Stimulated activated CD8-positive, alpha-beta memory T cell treated with anti-CD3 and anti-CD28 coated beads, Interleukin-4, amount 100 ng/mL, for 48 hours (primary cell): ENCODE measurements around the gene RPA3.
A peak's percentile ranks its signal among the peaks of the same experiment; 100 is the strongest.
"Not testable (repeated sequence)": the region's sequence is repeated elsewhere in the genome, so short reads cannot be mapped to it uniquely, and the experiment has no call there.

Experiments used
- DNase-seq: peaks from one replicate; pipeline ENCODE4 v3.0.0-alpha.2; 2020

Gene RPA3

GRCh38 chr7:7688310-7688709 lies 30.1 kb downstream of the RPA3 start:
- no peak for DNase-seq

- no peak for DNase-seq
Measured at GRCh38 chr7:7687800-7688199, 30.6 kb downstream of the RPA3 start.

GRCh38 chr7:7686811-7687508 lies 31.4 kb downstream of the RPA3 start:
- DNase-seq, result no peak

GRCh38 chr7:7682861-7683260 lies 35.5 kb downstream of the RPA3 start:
- no peak for DNase-seq

GRCh38 chr7:7681936-7682329 lies 36.5 kb downstream of the RPA3 start:
- DNase-seq, result no peak

GRCh38 chr7:7681191-7681935 lies 37.0 kb downstream of the RPA3 start:
- DNase-seq, result peak; percentile 42

GRCh38 chr7:7679640-7680039 lies 38.8 kb downstream of the RPA3 start:
- not testable (repeated sequence) for DNase-seq

GRCh38 chr7:7675686-7676085 lies 42.7 kb downstream of the RPA3 start:
- no peak for DNase-seq

GRCh38 chr7:7673240-7673550 lies 45.2 kb downstream of the RPA3 start:
- DNase-seq, result no peak

- no peak for DNase-seq
Measured at GRCh38 chr7:7672545-7673239, 45.7 kb downstream of the RPA3 start.

- DNase-seq, result no peak
Measured at GRCh38 chr7:7671361-7671760, 47.0 kb downstream of the RPA3 start.

- DNase-seq, result no peak
Measured at GRCh38 chr7:7670490-7670889, 47.9 kb downstream of the RPA3 start.

- no peak for DNase-seq
Measured at GRCh38 chr7:7668706-7669105, 49.7 kb downstream of the RPA3 start.

GRCh38 chr7:7667187-7667586 lies 51.2 kb downstream of the RPA3 start:
- no peak for DNase-seq

- DNase-seq, result no peak
Measured at GRCh38 chr7:7665031-7665430, 53.4 kb downstream of the RPA3 start.

GRCh38 chr7:7664291-7664690 lies 54.1 kb downstream of the RPA3 start:
- no peak for DNase-seq

GRCh38 chr7:7662527-7662926 lies 55.9 kb downstream of the RPA3 start:
- DNase-seq, result no peak

- DNase-seq, result not testable (repeated sequence)
Measured at GRCh38 chr7:7656459-7656858, 61.9 kb downstream of the RPA3 start.

GRCh38 chr7:7654964-7655715 lies 63.3 kb downstream of the RPA3 start:
- DNase-seq, result no peak

- peak; percentile 52 for DNase-seq
Measured at GRCh38 chr7:7653593-7654187, 64.7 kb downstream of the RPA3 start.

- no peak for DNase-seq
Measured at GRCh38 chr7:7652798-7653540, 65.4 kb downstream of the RPA3 start.

- no peak for DNase-seq
Measured at GRCh38 chr7:7651479-7651878, 66.9 kb downstream of the RPA3 start.
